Muscle of leg (tissue), 11 donors: Measurements from ENCODE around the gene COL18A1. TPM values are rescaled to one million over a fixed set of nuclear protein-coding genes. Genes with fewer than 3 reads are reported as not detected.

Source experiments
- DNase-seq: peaks from one replicate; pipeline ENCODE4 v3.0.0; 2013
- H3K27ac ChIP-seq: one replicate; pipeline ENCODE4 v1.5.1; 2013; ENCODE audit warnings: mild to moderate bottlenecking, low read length, control low read depth
- H3K27me3 ChIP-seq: one replicate; pipeline ENCODE4 v1.6.1; 2013; ENCODE audit warnings: low read length; ENCODE audit not compliant: control insufficient read depth, insufficient read depth
- H3K36me3 ChIP-seq: one replicate; pipeline ENCODE4 v1.6.1; 2013; ENCODE audit warnings: low read length; ENCODE audit not compliant: control insufficient read depth, insufficient read depth
- H3K4me1 ChIP-seq: one replicate; pipeline ENCODE4 v1.6.1; 2013; ENCODE audit warnings: low read length; ENCODE audit not compliant: control insufficient read depth, insufficient read depth
- H3K4me3 ChIP-seq: one replicate; pipeline ENCODE4 v1.5.1; 2013; ENCODE audit warnings: low read length, control low read depth
- H3K9me3 ChIP-seq: replicated peaks from 2 replicates; pipeline ENCODE4 v1.6.1; 2013; ENCODE audit warnings: low read depth, low read length; ENCODE audit not compliant: control insufficient read depth
- WGBS: methylation state at CpG from one replicate; pipeline ENCODE4 v1.1.5; 2013; ENCODE audit warnings: missing lambda C conversion rate; ENCODE audit not compliant: insufficient coverage; 5-methylcytosine and 5-hydroxymethylcytosine counted together
- polyA plus RNA-seq, 8 donors: library from polyadenylated mRNA; unstranded; fragments of 120-200 nt; gene quantifications; one replicate each; pipeline versions ENCODE4 v1.2.1 to v1.2.3, GENCODE V29; 2013; ENCODE audit warnings: inconsistent platforms in 1 of 8, low replicate concordance in 1 of 8; ENCODE audit not compliant: insufficient read length in 8 of 8, insufficient read depth in 1 of 8
- total RNA-seq: library from RNA; stranded (reverse); fragments of 120-200 nt; gene quantifications from one replicate; pipeline ENCODE4 v1.2.4, GENCODE V29; 2013

Gene COL18A1
- total and polyA plus RNA-seq, 9 donors = 58.4 to 141 (median 95.6) TPM

GRCh38 chr21:45420061-45421041, 15.4 kb downstream of the COL18A1 start:
- no peaks in the 10 kb centered on the region for H3K9me3 ChIP-seq
- DNase-seq = peak; percentile 42
- no peak overlapping the region for H3K27ac ChIP-seq
- WGBS = 69% methylated on average over 31 of the region's 36 CpGs
- H3K4me3 ChIP-seq = no peak overlapping the region
- H3K4me1 ChIP-seq = peaks cover 67% of the 10 kb centered on the region
- H3K36me3 ChIP-seq = no peaks in the 10 kb centered on the region
- H3K27me3 ChIP-seq = no peaks in the 10 kb centered on the region

- no peak overlapping the region for H3K27ac ChIP-seq
- 72% methylated on average over 18 of the region's 25 CpGs for WGBS
- H3K9me3 ChIP-seq = no peaks in the 10 kb centered on the region
- no peak overlapping the region for H3K4me3 ChIP-seq
- H3K36me3 ChIP-seq = no peaks in the 10 kb centered on the region
- no peaks in the 10 kb centered on the region for H3K27me3 ChIP-seq
- H3K4me1 ChIP-seq = peaks cover 71% of the 10 kb centered on the region
- no peak for DNase-seq
Observed at GRCh38 chr21:45421071-45421845, 16.3 kb downstream of the COL18A1 start.

- Histone ChIP-seq H3K27me3 (no peaks in the 10 kb centered on the region), H3K27ac (no peak overlapping the region), H3K9me3 (no peaks in the 10 kb centered on the region), H3K36me3 (no peaks in the 10 kb centered on the region), H3K4me1 (peaks cover 67% of the 10 kb centered on the region), H3K4me3 (no peak overlapping the region)
- DNase-seq = no peak
- 92% methylated on average over 25 of the region's 28 CpGs for WGBS
Observed at GRCh38 chr21:45421846-45422775, 17.1 kb downstream of the COL18A1 start.

GRCh38 chr21:45423201-45423955, 18.4 kb downstream of the COL18A1 start:
- no peaks in the 10 kb centered on the region for H3K27me3 ChIP-seq
- H3K4me1 ChIP-seq = peaks cover 55% of the 10 kb centered on the region
- H3K4me3 ChIP-seq = no peak overlapping the region
- H3K27ac ChIP-seq = no peak overlapping the region
- DNase-seq = no peak
- no peaks in the 10 kb centered on the region for H3K36me3 ChIP-seq
- 82% methylated on average over 14 of the region's 23 CpGs for WGBS
- no peaks in the 10 kb centered on the region for H3K9me3 ChIP-seq

GRCh38 chr21:45423968-45424853, 19.2 kb downstream of the COL18A1 start:
- 92% methylated on average over 29 of the region's 32 CpGs for WGBS
- Histone ChIP-seq H3K27me3 (no peaks in the 10 kb centered on the region), H3K4me1 (peaks cover 47% of the 10 kb centered on the region)

GRCh38 chr21:45424854-45425795, 20.2 kb downstream of the COL18A1 start:
- Histone ChIP-seq H3K27ac (no peak overlapping the region), H3K9me3 (no peaks in the 10 kb centered on the region), H3K36me3 (no peaks in the 10 kb centered on the region), H3K4me1 (peaks cover 40% of the 10 kb centered on the region), H3K4me3 (no peak overlapping the region), H3K27me3 (no peaks in the 10 kb centered on the region)
- DNase-seq = no peak
- WGBS = 85% methylated on average over 29 of the region's 37 CpGs

More at GRCh38 chr21:45423968-45424853, 19.2 kb downstream of the COL18A1 start:
- Histone ChIP-seq H3K4me3 (no peak overlapping the region), H3K27ac (no peak overlapping the region), H3K36me3 (no peaks in the 10 kb centered on the region), H3K9me3 (no peaks in the 10 kb centered on the region)
- no peak for DNase-seq

- no peaks in the 10 kb centered on the region for H3K27me3 ChIP-seq
- peaks cover 45% of the 10 kb centered on the region for H3K4me1 ChIP-seq
- DNase-seq = no peak
- H3K4me3 ChIP-seq = no peak overlapping the region
- no peaks in the 10 kb centered on the region for H3K36me3 ChIP-seq
- 79% methylated on average over 33 of the region's 45 CpGs for WGBS
- H3K9me3 ChIP-seq = no peaks in the 10 kb centered on the region
- no peak overlapping the region for H3K27ac ChIP-seq
Observed at GRCh38 chr21:45427331-45428271, 22.6 kb downstream of the COL18A1 start.
